Measurements from ENCODE around the gene RAB8B.

Gene RAB8B

DNA sequence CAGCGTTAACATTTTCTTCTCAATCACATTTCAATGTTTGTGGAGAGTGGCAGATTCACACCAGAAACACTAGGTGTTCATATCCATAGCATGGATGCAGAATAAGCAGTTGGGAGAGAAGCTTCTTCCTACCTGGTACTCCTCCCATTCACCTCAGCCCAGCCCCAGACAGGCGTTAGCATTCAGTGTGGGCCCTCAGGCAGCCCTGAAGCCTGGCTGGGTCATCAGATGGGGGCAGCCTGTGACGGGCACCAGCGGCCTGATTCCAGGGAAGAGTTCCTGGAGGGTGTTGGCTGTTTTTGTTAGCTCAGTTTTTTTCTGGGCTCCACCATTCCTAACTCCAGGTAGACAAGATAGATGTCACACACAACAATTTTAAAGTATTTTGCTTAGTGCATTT, 119.1 kb downstream of the RAB8B start:
- no peak for DNase-seq (ENCODE audit: low read depth in 2 of 2, low spot score in 1 of 2)

DNA sequence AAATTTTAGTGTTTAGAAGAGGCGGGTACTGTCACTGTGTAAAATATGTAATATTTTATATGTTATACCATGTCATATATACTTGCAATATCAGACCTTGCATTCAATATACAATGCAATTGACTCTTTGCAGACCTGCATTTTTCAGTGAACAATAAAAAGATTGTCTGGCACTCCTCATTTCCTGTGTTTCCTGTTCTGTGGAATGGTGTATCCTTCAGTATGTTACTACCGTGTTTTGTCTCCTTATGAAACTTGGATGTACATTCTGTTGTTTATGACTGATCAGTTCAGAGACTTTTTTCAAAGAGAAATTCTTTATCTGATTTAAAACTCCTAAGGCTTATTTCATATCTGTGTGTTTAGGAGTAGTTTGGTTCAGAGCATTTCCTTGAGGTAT, 119.5 kb downstream of the RAB8B start:
- no peak for DNase-seq (ENCODE audit: low read depth in 2 of 2, low spot score in 1 of 2)

GRCh38 chr15:63310646-63311045, 121.2 kb downstream of the RAB8B start:
- no peak for DNase-seq (ENCODE audit: low read depth in 2 of 2, low spot score in 1 of 2)

GRCh38 chr15:63312286-63312685, 122.9 kb downstream of the RAB8B start:
- no peak for DNase-seq (ENCODE audit: low read depth in 2 of 2, low spot score in 1 of 2)

- DNase-seq (ENCODE audit: low read depth in 2 of 2, low spot score in 1 of 2), result no peak
Measured at GRCh38 chr15:63313825-63314224, 124.4 kb downstream of the RAB8B start.

GRCh38 chr15:63314409-63314808, 125.0 kb downstream of the RAB8B start:
- no peak for DNase-seq (ENCODE audit: low read depth in 2 of 2, low spot score in 1 of 2)
